ENCODE results near the gene PRDM2.

DNA sequence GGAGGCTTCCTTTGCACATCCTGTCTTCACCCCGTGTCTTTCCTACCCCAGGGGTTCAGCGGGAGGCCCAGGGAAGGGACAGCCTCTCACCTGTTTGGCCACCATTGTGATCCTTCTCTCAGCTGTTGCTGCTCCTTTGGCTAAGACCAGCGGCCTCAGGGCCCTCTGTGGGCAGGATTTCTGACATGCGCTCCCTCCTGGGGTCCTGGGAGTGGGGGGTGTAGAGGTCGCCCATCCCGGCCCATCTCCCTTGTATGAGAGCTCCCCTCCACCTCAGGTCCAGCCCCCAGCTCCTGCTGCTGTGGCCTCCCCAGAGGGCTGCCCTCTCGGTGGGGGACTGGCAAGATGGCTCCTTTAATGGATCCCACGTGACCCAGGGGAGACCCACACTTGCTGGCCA lies 120.5 kb downstream of the PRDM2 start:
- TF ChIP-seq, protein P1, sequence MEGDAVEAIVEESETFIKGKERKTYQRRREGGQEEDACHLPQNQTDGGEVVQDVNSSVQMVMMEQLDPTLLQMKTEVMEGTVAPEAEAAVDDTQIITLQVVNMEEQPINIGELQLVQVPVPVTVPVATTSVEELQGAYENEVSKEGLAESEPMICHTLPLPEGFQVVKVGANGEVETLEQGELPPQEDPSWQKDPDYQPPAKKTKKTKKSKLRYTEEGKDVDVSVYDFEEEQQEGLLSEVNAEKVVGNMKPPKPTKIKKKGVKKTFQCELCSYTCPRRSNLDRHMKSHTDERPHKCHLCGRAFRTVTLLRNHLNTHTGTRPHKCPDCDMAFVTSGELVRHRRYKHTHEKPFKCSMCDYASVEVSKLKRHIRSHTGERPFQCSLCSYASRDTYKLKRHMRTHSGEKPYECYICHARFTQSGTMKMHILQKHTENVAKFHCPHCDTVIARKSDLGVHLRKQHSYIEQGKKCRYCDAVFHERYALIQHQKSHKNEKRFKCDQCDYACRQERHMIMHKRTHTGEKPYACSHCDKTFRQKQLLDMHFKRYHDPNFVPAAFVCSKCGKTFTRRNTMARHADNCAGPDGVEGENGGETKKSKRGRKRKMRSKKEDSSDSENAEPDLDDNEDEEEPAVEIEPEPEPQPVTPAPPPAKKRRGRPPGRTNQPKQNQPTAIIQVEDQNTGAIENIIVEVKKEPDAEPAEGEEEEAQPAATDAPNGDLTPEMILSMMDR (IDR thresholded peaks at IDR 0.05; ENCODE audit: poor library complexity) = no peak
- no peak for TF ChIP-seq EZH2 (IDR thresholded peaks at IDR 0.05; ENCODE audit: borderline replicate concordance)
